Occipital lobe (tissue), 2 donors: ENCODE data around the gene SCAMP4. TPM values are rescaled to one million over a fixed set of nuclear protein-coding genes. Genes with fewer than 3 reads are reported as not detected.

Experiments used
- DNase-seq: peaks from one replicate; lab custom pipeline; 2025; lab: John Stamatoyannopoulos, UW
- total RNA-seq: library from RNA; depleted of rRNA; stranded (reverse); fragments of >200 nt; gene quantifications from one replicate; pipeline ENCODE4 v1.2.3, GENCODE V29; 2014

SCAMP4 gene
- total RNA-seq, 1 donor from 2014 or later: 11.1 TPM

DNA sequence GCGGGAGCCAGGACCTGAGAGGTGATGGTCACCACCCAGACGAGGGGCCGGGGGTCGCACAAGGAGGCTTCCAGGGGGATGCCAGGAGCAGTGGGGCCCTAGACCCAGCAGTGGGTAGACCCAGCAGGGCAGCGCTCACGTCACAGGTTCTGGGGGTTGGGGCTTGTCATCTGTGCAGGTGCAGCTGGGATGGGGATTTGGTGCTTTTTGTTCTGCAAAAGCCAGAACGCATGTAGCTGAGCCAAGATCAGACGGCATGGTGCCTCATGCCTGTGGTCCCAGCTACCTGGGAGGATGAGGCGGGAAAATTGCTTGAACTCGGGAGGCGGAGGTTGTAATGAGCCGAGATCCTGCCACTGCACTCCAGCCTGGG lies 50.9 kb downstream of the SCAMP4 start:
- DNase-seq: no peak

DNA sequence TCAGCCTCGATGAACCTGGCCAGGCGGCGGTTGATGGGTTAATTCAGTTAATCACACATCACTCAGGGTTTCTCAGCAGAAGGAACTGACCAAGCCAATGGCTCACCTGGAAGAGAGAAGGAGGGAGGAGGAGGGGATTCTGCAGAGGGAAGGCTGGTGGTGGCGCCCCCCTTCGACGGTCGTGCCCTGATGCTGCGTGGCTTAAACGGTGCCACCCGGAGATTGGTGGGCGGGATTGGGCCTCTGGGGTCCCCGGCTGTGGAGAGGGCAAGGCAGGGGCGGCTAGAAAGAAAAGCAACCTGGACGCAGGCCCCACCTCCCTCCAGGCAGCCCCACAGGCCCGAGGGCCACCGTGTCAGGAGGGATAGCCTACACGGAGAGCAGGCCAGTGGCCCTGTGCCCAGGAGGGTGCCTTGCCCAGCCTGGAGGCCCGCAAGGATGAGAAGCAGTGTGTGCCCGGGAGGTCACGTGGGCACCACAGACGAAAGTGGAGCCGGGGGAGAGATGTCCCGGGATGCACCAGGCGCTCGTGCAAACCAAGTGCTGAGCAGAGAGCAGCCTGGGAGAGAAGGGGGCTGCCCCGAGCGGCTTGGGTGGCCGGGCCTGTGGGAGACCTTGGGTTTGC lies 51.8 kb downstream of the SCAMP4 start:
- peak; percentile 70 for DNase-seq

DNA sequence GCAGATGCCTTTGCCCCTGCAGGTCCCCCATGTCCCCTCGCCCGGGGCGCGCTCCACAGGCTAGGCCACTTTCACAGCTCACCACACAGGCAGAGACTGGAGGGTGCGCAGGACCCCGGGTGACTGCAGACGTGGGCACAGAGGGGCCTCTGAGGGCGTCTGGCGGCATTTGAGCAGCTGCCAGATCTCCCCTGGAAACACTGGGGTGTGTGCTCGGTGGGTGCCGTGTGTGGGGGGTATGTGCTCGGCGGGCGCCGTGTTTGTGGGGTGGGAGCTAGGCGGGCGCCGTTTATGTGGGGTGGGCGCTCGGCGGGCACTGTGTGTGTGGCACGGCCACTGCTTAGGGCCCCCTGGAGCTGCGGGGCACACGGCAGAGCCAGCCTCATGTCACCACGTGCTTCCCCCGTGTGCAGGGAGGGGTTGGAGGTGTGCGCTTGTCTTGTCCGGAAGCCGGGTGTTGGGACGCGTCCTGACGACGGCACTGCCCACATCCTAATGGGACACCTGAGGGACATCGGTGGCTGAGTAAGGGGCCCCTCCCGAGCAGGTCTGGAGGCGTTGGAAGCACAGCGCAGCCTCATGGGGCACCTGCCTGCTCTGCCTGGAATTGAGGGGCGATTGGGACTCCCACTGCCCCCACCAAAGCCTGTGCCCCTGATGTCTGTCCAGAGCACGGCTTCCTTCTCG lies 52.5 kb downstream of the SCAMP4 start:
- DNase-seq: no peak

DNA sequence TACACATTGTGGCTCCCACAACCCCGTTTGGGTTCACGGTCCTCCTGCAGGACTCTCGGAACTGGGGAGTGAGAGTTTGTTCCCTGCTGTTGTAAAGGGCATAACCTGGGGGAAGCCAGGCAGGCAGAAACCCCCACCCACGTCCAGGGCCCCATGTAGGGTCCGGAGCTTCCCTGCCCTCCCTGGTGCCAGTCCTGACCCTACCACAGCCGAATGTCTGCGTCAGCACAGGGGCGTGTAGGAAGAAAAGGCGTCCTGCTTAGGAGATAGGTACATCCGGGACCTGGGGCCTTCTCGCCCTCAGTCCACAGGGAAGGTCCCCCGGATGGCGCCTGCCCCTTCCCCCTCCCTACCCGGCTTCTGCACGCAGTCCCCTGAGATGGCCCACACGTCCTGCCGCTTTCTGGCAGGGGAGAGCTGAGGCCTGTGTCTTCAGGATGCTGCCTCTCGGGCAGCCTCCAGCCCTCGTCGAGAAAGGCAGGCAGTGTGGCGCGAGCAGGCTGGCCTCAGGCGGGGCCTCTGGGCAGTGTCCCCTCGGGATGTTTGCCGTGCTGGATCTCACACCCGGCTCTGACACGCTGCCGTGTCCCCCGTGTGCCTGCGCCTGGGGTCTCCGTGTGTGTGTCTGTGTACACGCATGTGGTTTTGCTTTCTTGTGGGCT lies 54.9 kb downstream of the SCAMP4 start:
- DNase-seq: no peak

DNA sequence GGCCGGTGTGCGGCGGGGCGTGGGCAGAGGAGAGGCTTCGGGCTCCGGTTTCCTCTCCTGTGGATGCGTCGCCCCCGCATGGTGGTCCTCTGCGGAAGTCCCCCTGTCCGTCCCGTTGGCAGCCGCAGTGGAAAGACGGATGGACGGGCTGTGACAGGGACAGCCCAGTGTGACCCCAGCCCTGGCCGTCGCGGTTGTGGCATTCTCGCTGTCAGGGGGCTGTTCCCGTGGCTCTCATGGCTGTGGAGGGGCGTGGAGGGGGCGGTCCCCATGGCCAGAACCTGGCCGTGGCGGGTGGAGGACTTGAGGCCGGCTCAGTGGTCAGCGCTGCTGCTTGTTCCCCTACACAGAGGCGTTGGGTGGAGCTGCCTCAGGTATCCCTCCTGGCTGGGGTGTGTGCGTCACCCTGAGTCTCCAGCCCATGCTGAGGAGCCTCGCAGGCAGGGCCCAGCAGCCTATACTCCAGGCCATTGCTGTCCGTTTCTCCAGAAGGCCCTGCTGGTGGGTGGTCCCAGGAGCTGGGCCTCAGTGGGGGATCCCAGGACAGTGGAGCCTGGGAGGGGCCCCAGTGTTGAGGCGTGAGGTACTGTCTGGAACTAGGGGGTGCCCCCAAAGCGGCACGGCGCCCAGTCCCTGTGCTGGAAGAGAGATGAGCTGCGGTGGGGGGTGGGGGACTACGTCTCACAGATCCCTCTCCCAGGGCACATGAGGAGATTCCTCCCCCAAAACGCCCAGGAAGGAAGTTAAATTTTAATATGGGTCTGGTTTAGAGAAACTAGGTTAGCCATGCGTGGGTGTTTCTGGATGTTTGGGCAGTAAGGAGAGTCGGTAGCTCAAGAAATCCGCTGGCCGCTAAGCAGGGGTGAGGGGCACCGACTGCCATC lies 56.0 kb downstream of the SCAMP4 start:
- DNase-seq: no peak

DNA sequence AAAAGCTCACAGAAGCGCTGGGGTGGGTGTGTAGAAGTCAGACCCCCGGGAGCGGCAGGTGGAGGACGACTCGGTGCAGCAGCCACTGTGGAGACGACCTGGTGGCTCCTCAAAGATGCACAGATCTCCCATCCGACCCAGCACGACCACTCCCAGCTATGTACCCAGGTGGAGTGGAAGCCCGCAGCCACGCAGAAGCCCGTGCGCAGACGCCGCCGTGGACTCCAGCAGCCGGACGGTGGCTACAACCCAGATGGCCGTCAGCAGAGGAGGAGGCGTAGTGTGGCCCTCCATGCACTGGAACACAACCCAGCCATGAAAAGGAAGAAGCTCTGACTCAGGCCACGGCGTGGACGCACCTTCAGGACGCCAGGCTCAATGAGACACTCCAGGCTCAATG lies 57.5 kb downstream of the SCAMP4 start:
- DNase-seq: no peak

DNA sequence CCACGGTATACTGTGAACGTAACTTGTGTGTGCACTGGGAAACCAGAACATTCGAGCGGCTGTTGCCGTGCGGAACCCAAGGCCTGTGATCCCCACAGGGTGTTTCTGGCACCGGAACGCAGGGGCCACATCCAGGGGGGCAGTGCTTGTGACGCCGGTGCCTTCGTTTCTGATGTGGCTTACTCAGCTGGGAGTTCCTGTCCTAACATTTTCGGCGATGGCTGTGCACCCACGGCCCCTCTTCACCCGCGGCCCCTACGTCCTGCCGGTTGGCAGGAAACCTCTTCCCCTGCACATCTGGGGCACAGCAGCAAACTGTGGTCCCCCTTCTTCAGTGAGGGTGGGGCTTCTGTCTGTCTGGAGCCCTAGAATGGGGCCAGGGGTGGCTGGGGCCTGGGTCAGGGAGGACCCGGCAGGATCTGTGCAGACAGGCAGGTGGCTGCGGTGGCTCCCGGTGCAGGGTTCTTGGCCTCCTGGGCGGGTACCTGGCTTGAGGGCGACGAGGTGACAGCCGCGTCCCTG lies 61.9 kb downstream of the SCAMP4 start:
- DNase-seq: no peak

DNA sequence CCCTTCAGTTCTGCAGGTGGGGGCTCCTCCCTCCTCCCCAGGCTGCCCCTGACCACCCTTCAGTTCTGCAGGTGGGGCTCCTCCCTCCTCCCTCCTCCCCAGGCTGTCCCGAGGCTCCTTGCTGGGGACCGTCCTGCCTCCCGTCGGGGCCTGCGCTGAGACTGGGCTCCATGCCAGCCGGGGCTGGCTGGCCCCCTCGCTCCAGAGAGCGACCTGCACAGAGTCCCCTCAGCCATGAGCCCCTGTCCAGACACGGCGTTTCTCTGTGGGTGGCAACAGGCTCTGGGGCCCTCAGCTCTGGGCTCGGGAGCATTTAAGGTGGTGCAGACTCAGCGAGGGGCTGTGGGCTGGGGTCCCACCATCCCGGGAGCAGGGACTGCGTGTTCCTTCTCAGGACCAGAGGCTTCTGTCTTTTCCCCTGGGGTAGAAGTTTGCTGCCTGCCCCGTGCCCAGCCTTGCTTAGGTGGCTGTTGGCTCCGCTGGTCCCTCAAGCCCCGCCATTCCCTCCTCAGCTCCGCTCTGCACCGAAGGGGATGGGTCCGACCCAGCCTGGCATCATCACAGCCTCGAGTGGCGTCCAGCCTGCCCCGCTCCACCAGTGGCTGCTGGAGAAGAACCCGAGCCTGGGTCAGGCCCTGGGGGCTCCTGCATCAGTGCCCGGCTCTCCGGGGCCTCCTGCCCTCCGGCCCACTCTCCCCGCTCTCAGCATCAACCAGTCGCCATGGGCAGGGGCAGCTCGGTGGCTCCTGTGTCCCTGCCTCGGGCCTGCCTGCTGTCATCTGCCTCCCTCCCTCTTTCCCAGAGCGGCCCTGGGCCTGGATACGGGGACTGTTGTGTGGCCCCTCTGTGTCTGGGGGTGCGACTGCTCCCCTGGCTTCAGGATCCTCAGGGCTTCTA lies 63.3 kb downstream of the SCAMP4 start:
- DNase-seq: no peak

DNA sequence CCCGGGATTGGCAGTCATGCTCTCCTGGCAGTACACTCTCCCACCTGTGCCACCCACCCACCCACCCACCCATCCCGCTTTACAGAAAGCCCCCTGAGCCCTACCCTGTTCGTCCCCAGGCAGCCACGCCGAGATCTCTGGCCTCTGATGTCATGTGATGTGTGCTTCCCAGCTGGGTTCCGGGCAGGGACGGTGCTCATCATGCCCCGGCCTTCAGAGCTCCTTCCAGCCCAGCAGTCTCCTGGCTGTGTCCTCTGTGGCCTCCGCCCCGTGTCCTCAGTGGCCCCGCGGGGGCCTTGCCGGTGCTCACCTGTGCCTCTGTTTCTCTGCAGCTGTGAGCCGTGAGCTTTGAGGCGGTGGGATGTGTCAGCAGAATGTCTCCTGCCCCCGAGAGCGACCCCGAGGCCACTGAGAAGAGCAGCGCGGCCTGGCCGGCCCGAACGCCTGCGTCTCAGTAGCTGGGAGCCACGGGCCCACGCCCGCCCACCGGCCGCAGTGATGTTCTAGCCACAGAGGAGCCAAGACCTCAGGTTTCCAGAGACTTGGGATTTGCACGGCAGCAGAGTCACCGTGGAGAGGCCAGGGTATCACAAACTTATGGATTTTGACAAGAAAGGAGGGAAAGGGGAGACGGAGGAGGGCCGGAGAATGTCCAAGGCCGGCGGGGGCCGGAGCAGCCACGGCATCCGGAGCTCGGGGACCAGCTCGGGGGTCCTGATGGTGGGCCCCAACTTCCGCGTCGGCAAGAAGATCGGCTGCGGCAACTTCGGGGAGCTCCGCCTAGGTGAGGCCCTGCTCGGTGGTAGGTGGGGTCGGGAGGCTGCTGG lies 64.2 kb downstream of the SCAMP4 start:
- DNase-seq: no peak

DNA sequence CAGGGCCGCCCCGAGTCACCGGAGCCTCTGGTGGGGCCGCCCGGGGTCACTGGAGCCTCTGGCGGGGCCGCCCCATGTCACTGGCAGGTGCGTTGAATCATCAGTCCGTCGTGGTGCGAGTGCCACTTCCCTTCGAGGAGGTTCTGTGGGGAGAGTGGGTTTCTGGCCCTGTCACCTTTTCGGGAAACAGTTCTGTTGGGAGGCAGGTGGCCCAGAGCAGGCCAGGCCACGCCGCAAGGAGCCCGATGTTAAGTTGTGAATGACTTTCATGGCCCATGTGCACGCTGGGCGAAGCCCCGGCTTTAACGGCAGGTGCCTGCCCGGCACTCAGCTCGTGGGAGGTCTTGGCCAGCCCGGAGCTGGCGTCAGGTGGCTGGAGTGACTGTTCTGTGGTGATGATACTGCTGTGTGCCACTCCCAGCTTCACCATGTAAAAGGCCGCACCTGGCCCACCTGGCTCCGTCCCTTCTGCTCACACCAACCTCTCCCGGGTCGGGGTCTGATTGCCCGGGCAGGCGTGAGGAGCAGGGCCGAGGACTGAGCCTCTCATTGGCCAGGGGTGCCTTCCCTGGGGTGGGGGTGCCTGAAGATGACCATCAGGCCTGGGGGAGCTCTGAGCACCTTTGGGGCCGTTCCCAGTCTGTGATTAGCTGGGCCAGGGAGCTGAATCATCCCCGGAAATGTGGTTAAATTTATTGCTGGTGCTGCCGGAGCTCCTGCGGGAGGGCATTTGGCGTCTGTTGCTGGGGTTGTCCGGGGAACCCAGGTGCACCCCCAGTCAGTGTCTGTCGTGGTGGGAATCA lies 65.0 kb downstream of the SCAMP4 start:
- DNase-seq: no peak

DNA sequence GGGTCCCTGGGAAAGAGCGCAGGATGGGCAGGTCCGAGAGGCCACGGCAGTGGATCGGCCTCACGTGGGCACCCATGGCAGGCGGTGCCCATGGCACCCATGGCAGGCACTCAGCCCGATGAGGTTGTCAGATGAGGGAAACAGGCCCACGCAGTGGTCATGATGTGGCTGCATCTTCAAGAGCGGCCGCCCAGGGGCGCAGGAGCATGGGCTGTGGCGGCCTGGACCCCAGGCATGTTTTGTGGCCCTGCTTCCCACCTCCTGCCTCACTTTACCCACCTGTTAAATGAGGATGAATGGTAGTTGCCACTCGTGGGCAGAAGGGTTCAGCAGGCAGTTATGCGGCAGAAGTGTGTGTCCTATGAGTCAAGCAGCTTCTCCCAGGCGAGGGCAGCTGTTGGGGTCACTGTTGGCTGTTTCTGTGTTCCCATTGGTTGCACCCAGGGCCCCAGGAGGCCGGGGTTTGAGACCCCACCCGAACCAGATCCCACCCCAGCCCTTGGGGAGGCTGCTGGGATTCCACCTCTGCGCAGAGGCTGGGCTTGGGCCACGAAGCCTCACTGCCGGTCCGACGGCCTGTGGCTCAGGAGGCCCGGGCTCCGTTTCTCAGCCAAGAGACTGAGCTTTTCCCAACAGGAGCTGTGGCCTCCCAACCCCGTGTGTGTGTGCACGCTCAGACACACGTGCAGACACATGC lies 65.8 kb downstream of the SCAMP4 start:
- no peak for DNase-seq

DNA sequence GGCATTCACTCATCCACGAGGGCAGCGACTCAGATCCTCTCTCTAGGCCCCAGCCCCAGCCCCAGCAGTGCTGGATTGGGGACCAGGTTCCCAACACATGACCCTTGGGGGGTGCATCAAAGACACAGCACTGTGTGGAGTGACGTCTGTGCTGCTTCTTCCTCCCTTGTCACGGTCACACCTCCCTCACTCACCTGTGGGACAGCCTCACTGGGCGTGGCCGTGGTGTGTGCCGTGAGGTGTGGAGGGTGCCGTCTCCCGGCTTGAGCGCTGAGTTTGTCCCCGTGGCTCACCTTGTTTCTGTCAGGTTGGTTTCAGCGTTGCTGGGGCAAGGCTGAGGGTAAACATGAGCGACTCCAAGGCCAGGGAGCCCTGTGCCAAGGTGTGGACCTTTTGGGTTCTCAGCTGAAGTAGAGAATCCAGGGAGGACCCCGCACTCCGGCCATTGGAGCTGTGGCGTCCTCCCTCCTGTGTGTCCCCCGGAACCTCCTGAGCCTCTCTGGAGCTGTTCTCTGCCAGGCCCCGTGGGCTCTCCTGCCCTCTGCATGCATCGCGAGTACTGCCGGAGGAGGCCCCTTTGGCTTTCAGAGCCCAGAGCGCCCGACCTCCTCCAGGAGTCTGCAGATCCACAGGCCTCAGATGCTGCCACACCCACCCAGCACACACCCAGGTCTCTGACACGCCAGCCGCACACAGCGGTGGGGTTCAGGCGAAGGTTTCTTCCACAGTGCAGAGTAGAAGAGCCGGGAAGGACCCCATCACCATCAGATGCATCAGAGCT lies 69.4 kb downstream of the SCAMP4 start:
- no peak for DNase-seq

DNA sequence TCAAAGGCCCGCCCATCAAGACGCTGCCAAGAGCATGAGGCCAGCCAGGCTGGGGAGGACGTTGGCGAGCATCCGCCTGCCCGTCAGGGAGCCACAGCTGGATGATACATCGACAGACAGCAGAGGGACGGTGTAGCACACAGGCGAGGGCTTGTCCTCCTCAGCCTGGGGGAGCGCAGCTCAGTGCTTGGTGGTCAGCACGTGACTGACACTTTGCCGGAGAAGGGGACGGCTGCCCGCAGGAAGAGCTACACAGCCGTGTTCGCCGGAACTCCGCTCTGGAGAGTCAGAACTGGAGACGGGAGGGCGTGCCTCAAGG lies 69.9 kb downstream of the SCAMP4 start:
- DNase-seq: no peak
